Muscle layer of colon (tissue), 2 donors: ENCODE results near the gene ADIPOR2.

Experiments used
- H3K27ac ChIP-seq: one replicate; pipeline ENCODE4 v1.7.0; 2013; ENCODE audit warnings: low read depth, mild to moderate bottlenecking, low read length, moderate library complexity
- H3K27me3 ChIP-seq, 2 donors: one replicate each; pipeline ENCODE4 v1.7.0; 2013; ENCODE audit warnings: low read length in 2 of 2, mild to moderate bottlenecking in 2 of 2; ENCODE audit not compliant: insufficient read depth in 2 of 2, control insufficient read depth in 1 of 2
- H3K36me3 ChIP-seq: one replicate; pipeline ENCODE4 v1.7.0; 2013; ENCODE audit warnings: mild to moderate bottlenecking, low read length; ENCODE audit not compliant: insufficient read depth
- H3K4me1 ChIP-seq: one replicate; pipeline ENCODE4 v1.7.0; 2013; ENCODE audit warnings: mild to moderate bottlenecking, low read length; ENCODE audit not compliant: insufficient read depth
- H3K4me3 ChIP-seq, 2 donors: one replicate each; pipeline ENCODE4 v1.7.0; 2013; ENCODE audit warnings: low read length in 2 of 2, low read depth in 1 of 2, mild to moderate bottlenecking in 1 of 2, moderate library complexity in 1 of 2
- H3K9ac ChIP-seq: one replicate; pipeline ENCODE4 v1.7.0; 2013; ENCODE audit warnings: low read length
- H3K9me3 ChIP-seq: one replicate; pipeline ENCODE4 v1.7.0; 2013; ENCODE audit warnings: mild to moderate bottlenecking, low read length
- donor health status: abdominal sarcoma.
- donor health status: Adenocarcinoma of cecum.

The ADIPOR2 gene

GRCh38 chr12:1744932-1745331 is 54.1 kb downstream of the ADIPOR2 start:
- Histone ChIP-seq H3K4me3 (no peak overlapping the region), H3K36me3 (no peaks in the 10 kb centered on the region), H3K4me1 (peaks cover 13% of the 10 kb centered on the region), H3K27ac (no peak overlapping the region), H3K9ac (no peak overlapping the region), H3K9me3 (no peaks in the 10 kb centered on the region), H3K27me3 (no peaks in the 10 kb centered on the region)

- Histone ChIP-seq H3K4me3 (no peak overlapping the region), H3K4me1 (no peaks in the 10 kb centered on the region), H3K36me3 (no peaks in the 10 kb centered on the region), H3K9ac (no peak overlapping the region), H3K9me3 (no peaks in the 10 kb centered on the region), H3K27me3 (no peaks in the 10 kb centered on the region), H3K27ac (no peak overlapping the region)
Observed at GRCh38 chr12:1747609-1748008, 56.7 kb downstream of the ADIPOR2 start.

GRCh38 chr12:1749019-1749418 is 58.1 kb downstream of the ADIPOR2 start:
- Histone ChIP-seq H3K27me3 (no peaks in the 10 kb centered on the region), H3K36me3 (no peaks in the 10 kb centered on the region), H3K9me3 (no peaks in the 10 kb centered on the region), H3K9ac (no peak overlapping the region), H3K4me3 (no peak overlapping the region), H3K27ac (no peak overlapping the region), H3K4me1 (no peaks in the 10 kb centered on the region)

- Histone ChIP-seq H3K9me3 (no peaks in the 10 kb centered on the region), H3K27ac (no peak overlapping the region), H3K27me3 (no peaks in the 10 kb centered on the region), H3K9ac (no peak overlapping the region), H3K4me3 (no peak overlapping the region), H3K36me3 (peaks cover 4% of the 10 kb centered on the region), H3K4me1 (no peaks in the 10 kb centered on the region)
Observed at GRCh38 chr12:1750300-1750699, 59.4 kb downstream of the ADIPOR2 start.

- Histone ChIP-seq H3K4me1 (peaks cover 21% of the 10 kb centered on the region), H3K9me3 (no peaks in the 10 kb centered on the region), H3K9ac (no peak overlapping the region), H3K27ac (no peak overlapping the region), H3K4me3 (no peak overlapping the region), H3K27me3 (no peaks in the 10 kb centered on the region), H3K36me3 (peaks cover 6% of the 10 kb centered on the region)
Observed at GRCh38 chr12:1758376-1758775, 67.5 kb downstream of the ADIPOR2 start.

- Histone ChIP-seq H3K27me3 (no peaks in the 10 kb centered on the region), H3K27ac (no peak overlapping the region), H3K9ac (no peak overlapping the region), H3K36me3 (peaks cover 6% of the 10 kb centered on the region), H3K4me1 (peaks cover 24% of the 10 kb centered on the region), H3K4me3 (no peak overlapping the region), H3K9me3 (no peaks in the 10 kb centered on the region)
Observed at GRCh38 chr12:1758887-1759286, 68.0 kb downstream of the ADIPOR2 start.

GRCh38 chr12:1760566-1761382 is 69.9 kb downstream of the ADIPOR2 start:
- no peaks in the 10 kb centered on the region for H3K9me3 ChIP-seq
- H3K27me3 ChIP-seq, result no peaks in the 10 kb centered on the region
- no peaks in the 10 kb centered on the region for H3K36me3 ChIP-seq
- H3K9ac ChIP-seq, result no peak overlapping the region
- H3K4me1 ChIP-seq, result peaks cover 33% of the 10 kb centered on the region
- H3K27ac ChIP-seq, result no peak overlapping the region
- H3K4me3 ChIP-seq, result no peak overlapping the region

GRCh38 chr12:1761857-1762256 is 71.0 kb downstream of the ADIPOR2 start:
- Histone ChIP-seq H3K27me3 (no peaks in the 10 kb centered on the region), H3K4me1 (peaks cover 33% of the 10 kb centered on the region), H3K9me3 (no peaks in the 10 kb centered on the region), H3K4me3 (no peak overlapping the region), H3K9ac (no peak overlapping the region), H3K27ac (no peak overlapping the region), H3K36me3 (no peaks in the 10 kb centered on the region)

GRCh38 chr12:1763153-1763552 is 72.3 kb downstream of the ADIPOR2 start:
- H3K4me3 ChIP-seq, result no peak overlapping the region
- no peak overlapping the region for H3K9ac ChIP-seq
- H3K27ac ChIP-seq, result no peak overlapping the region
- peaks cover 33% of the 10 kb centered on the region for H3K4me1 ChIP-seq
- H3K9me3 ChIP-seq, result no peaks in the 10 kb centered on the region
- H3K36me3 ChIP-seq, result no peaks in the 10 kb centered on the region
- H3K27me3 ChIP-seq, result no peaks in the 10 kb centered on the region

- H3K4me3 ChIP-seq, result no peak overlapping the region
- H3K27ac ChIP-seq, result no peak overlapping the region
- peaks cover 19% of the 10 kb centered on the region for H3K4me1 ChIP-seq
- peaks cover 3% of the 10 kb centered on the region for H3K36me3 ChIP-seq
- no peaks in the 10 kb centered on the region for H3K9me3 ChIP-seq
- no peaks in the 10 kb centered on the region for H3K27me3 ChIP-seq
- H3K9ac ChIP-seq, result no peak overlapping the region
Observed at GRCh38 chr12:1766110-1766509, 75.2 kb downstream of the ADIPOR2 start.

GRCh38 chr12:1767407-1768090 is 76.7 kb downstream of the ADIPOR2 start:
- Histone ChIP-seq H3K36me3 (peaks cover 3% of the 10 kb centered on the region), H3K27ac (no peak overlapping the region), H3K4me1 (peaks cover 12% of the 10 kb centered on the region), H3K4me3 (no peak overlapping the region), H3K9ac (no peak overlapping the region), H3K27me3 (no peaks in the 10 kb centered on the region), H3K9me3 (no peaks in the 10 kb centered on the region)

GRCh38 chr12:1768615-1769014 is 77.7 kb downstream of the ADIPOR2 start:
- Histone ChIP-seq H3K9me3 (no peaks in the 10 kb centered on the region), H3K36me3 (peaks cover 8% of the 10 kb centered on the region), H3K27ac (no peak overlapping the region), H3K9ac (no peak overlapping the region), H3K4me1 (peaks cover 11% of the 10 kb centered on the region), H3K27me3 (no peaks in the 10 kb centered on the region), H3K4me3 (no peak overlapping the region)
